ENCODE measurements around the gene ARRB2. TPM values are rescaled to one million over a fixed set of nuclear protein-coding genes. Genes with fewer than 3 reads are reported as not detected.
"Not testable (repeated sequence)": the region's sequence is repeated elsewhere in the genome, so short reads cannot be mapped to it uniquely, and the experiment has no call there.

The ARRB2 gene
- total RNA-seq, 1 donor from 2014 or later: 28.1 TPM

GRCh38 chr17:4703330-4703691 is 7.1 kb upstream of the ARRB2 start:
- DNase-seq: no peak
- H3K9me3 ChIP-seq (replicated peaks): no peaks in the 10 kb centered on the region
- peaks cover 22% of the 10 kb centered on the region for H3K4me1 ChIP-seq
- H3K27me3 ChIP-seq (ENCODE audit: low read depth): no peaks in the 10 kb centered on the region
- H3K36me3 ChIP-seq: no peaks in the 10 kb centered on the region
- intact Hi-C loops (cut with micrococcal nuclease): no loop called here
- peak overlapping the region; percentile 99 for H3K4me3 ChIP-seq
- no peak for TF ChIP-seq CTCF (IDR thresholded peaks at IDR 0.05; ENCODE audit: borderline replicate concordance)
- peak overlapping the region; percentile 82 for H3K27ac ChIP-seq (replicated peaks)

GRCh38 chr17:4704574-4704907 is 5.9 kb upstream of the ARRB2 start:
- H3K27me3 ChIP-seq (ENCODE audit: low read depth); H3K36me3 ChIP-seq; H3K9me3 ChIP-seq (replicated peaks); intact Hi-C loops (cut with micrococcal nuclease); DNase-seq: not testable (repeated sequence)
- Histone ChIP-seq H3K4me1 (peaks cover 26% of the 10 kb centered on the region), H3K27ac (replicated peaks) (peak overlapping the region; percentile 82), H3K4me3 (peak overlapping the region; percentile 99)

GRCh38 chr17:4704991-4705390 is 5.4 kb upstream of the ARRB2 start:
- DNase-seq: no peak
- Histone ChIP-seq H3K36me3 (no peaks in the 10 kb centered on the region), H3K9me3 (replicated peaks) (no peaks in the 10 kb centered on the region), H3K27me3 (ENCODE audit: low read depth) (no peaks in the 10 kb centered on the region), H3K4me1 (peaks cover 30% of the 10 kb centered on the region), H3K4me3 (peak overlapping the region; percentile 99), H3K27ac (replicated peaks) (no peak overlapping the region)
- TF ChIP-seq CTCF (IDR thresholded peaks at IDR 0.05; ENCODE audit: borderline replicate concordance): no peak
- intact Hi-C loops (cut with micrococcal nuclease): no loop called here

GRCh38 chr17:4706121-4706520 is 4.3 kb upstream of the ARRB2 start:
- no peaks in the 10 kb centered on the region for H3K27me3 ChIP-seq (ENCODE audit: low read depth)
- H3K36me3 ChIP-seq: no peaks in the 10 kb centered on the region
- no peak for TF ChIP-seq CTCF (IDR thresholded peaks at IDR 0.05; ENCODE audit: borderline replicate concordance)
- no peak overlapping the region for H3K27ac ChIP-seq (replicated peaks)
- intact Hi-C loops (cut with micrococcal nuclease): no loop called here
- no peak overlapping the region for H3K4me3 ChIP-seq
- H3K9me3 ChIP-seq (replicated peaks): no peaks in the 10 kb centered on the region
- H3K4me1 ChIP-seq: peaks cover 37% of the 10 kb centered on the region
- no peak for DNase-seq

- intact Hi-C loops (cut with micrococcal nuclease): no loop called here
- no peak overlapping the region for H3K4me3 ChIP-seq
- no peak for DNase-seq
- no peaks in the 10 kb centered on the region for H3K9me3 ChIP-seq (replicated peaks)
- no peaks in the 10 kb centered on the region for H3K27me3 ChIP-seq (ENCODE audit: low read depth)
- H3K27ac ChIP-seq (replicated peaks): no peak overlapping the region
- no peaks in the 10 kb centered on the region for H3K36me3 ChIP-seq
- peaks cover 39% of the 10 kb centered on the region for H3K4me1 ChIP-seq
- TF ChIP-seq CTCF (IDR thresholded peaks at IDR 0.05; ENCODE audit: borderline replicate concordance): no peak
These were observed 2.0 kb upstream of the ARRB2 start for GRCh38 chr17:4708436-4708835.

GRCh38 chr17:4710693-4711634 is 532 bp downstream of the ARRB2 start:
- TF ChIP-seq CTCF (IDR thresholded peaks at IDR 0.05; ENCODE audit: borderline replicate concordance): no peak
- Histone ChIP-seq H3K9me3 (replicated peaks) (no peaks in the 10 kb centered on the region), H3K4me1 (peaks cover 27% of the 10 kb centered on the region), H3K36me3 (no peaks in the 10 kb centered on the region), H3K27ac (replicated peaks) (peak overlapping the region; percentile 85), H3K4me3 (peak overlapping the region; percentile 84), H3K27me3 (ENCODE audit: low read depth) (no peaks in the 10 kb centered on the region)
- no peak for DNase-seq
- intact Hi-C loops (cut with micrococcal nuclease): no loop called here
